ENCODE results near the gene TSFM. TPM values are rescaled to one million over a fixed set of nuclear protein-coding genes. Genes with fewer than 3 reads are reported as not detected.

TSFM gene
- total RNA-seq, 1 experiment from 2014 or later = 48.7 TPM

GRCh38 chr12:57845478-57846284, 63.1 kb downstream of the TSFM start:
- Mint-ChIP-seq H3K4me3 (peak overlapping the region; percentile 69), H3K9me3 (no peaks in the 10 kb centered on the region), H3K4me1 (peaks cover 51% of the 10 kb centered on the region), H3K27me3 (ENCODE audit: low read depth) (peaks cover 5% of the 10 kb centered on the region), H3K36me3 (no peaks in the 10 kb centered on the region), H3K27ac (no peak overlapping the region)
- TF ChIP-seq ZNF396 (CRISPR knock-in tag; IDR thresholded peaks at IDR 0.05; ENCODE audit: borderline replicate concordance) = no peak
- peak; percentile 69; the same call in 1 of the 2 replicates for TF ChIP-seq ARID4B (CRISPR knock-in tag; IDR thresholded peaks at IDR 0.05; ENCODE audit: borderline replicate concordance)
- peak; percentile 70 for TF ChIP-seq JUN (CRISPR knock-in tag; IDR thresholded peaks at IDR 0.05)
- TF ChIP-seq SMAD3 (CRISPR knock-in tag; IDR thresholded peaks at IDR 0.05; ENCODE audit: borderline replicate concordance) = peak; percentile 39; the same call in 1 of the 2 replicates
- 0 out of 2 replicates have a peak, but pooled peaks have one; percentile 8 for TF ChIP-seq FOXP4 (CRISPR knock-in tag; IDR thresholded peaks at IDR 0.05)
- TF ChIP-seq ZBTB21 (CRISPR knock-in tag; IDR thresholded peaks at IDR 0.05; ENCODE audit: borderline replicate concordance) = 0 out of 2 replicates have a peak, but pooled peaks have one; percentile 42
- 0 out of 2 replicates have a peak, but pooled peaks have one; percentile 11 for TF ChIP-seq USF1 (CRISPR knock-in tag; IDR thresholded peaks at IDR 0.05)
- 0 out of 2 replicates have a peak, but pooled peaks have one; percentile 26 for TF ChIP-seq MAX (CRISPR knock-in tag; IDR thresholded peaks at IDR 0.05)
- TF ChIP-seq TEAD1 (CRISPR knock-in tag; IDR thresholded peaks at IDR 0.05) = peak; percentile 67; the same call in 1 of the 2 replicates
- no peak for TF ChIP-seq CREB1 (CRISPR knock-in tag; IDR thresholded peaks at IDR 0.05)
- TF ChIP-seq ATF6 (CRISPR knock-in tag; IDR thresholded peaks at IDR 0.05) = no peak
- peak; percentile 93 for TF ChIP-seq GABPB1 (CRISPR knock-in tag; IDR thresholded peaks at IDR 0.05)
- 0 out of 2 replicates have a peak, but pooled peaks have one; percentile 52 for TF ChIP-seq ZNF281 (CRISPR knock-in tag; IDR thresholded peaks at IDR 0.05)
- no peak for TF ChIP-seq ZMAT4 (CRISPR knock-in tag; IDR thresholded peaks at IDR 0.05)
- TF ChIP-seq HMGXB4 (CRISPR knock-in tag; IDR thresholded peaks at IDR 0.05) = peak; percentile 57; the same call in 1 of the 2 replicates
- TF ChIP-seq E2F5 (CRISPR knock-in tag; IDR thresholded peaks at IDR 0.05) = peak; percentile 68; the same call in 1 of the 2 replicates
- ATAC-seq (peak; percentile 2; the same call in 1 of the 2 replicates), DNase-seq (ENCODE audit: low spot score) (peak; percentile 74)
- CTCF ChIA-PET = interaction anchor here (0.7 to 4.3 kb wide), 10 partner anchors 6 to 57 kb away, joined by 3 to 27 read pairs (median 6); no protein-coding TSS in a partner anchor
- POLR2A ChIA-PET = interaction anchor here (0.6 to 6.9 kb wide), 14 partner anchors 8 to 96 kb away, joined by 3 to 134 read pairs (median 9); partner anchors contain the start of gene ATP23
